ENCODE measurements around the gene KRTAP5-7.
"Not testable (repeated sequence)": the region's sequence is repeated elsewhere in the genome, so short reads cannot be mapped to it uniquely, and the experiment has no call there.

Gene KRTAP5-7

GRCh38 chr11:71532036-71532610 lies 5.1 kb downstream of the KRTAP5-7 start:
- DNase-seq (ENCODE audit: low read depth) = no peak

GRCh38 chr11:71534711-71535608 lies 7.9 kb downstream of the KRTAP5-7 start:
- DNase-seq (ENCODE audit: low read depth) = not testable (repeated sequence)

GRCh38 chr11:71535825-71536224 lies 8.8 kb downstream of the KRTAP5-7 start:
- no peak for DNase-seq (ENCODE audit: low read depth)

- DNase-seq (ENCODE audit: low read depth) = no peak
Measured at GRCh38 chr11:71537537-71537936, 10.5 kb downstream of the KRTAP5-7 start.

- DNase-seq (ENCODE audit: low read depth) = not testable (repeated sequence)
Measured at GRCh38 chr11:71537977-71538665, 11.1 kb downstream of the KRTAP5-7 start, which contains the start of gene KRTAP5-8. Gene KRTAP5-8 (plus strand): TSS chr11:71538025. CDS start chr11:71538056, 31 bp downstream.

- DNase-seq (ENCODE audit: low read depth) = no peak
Measured at GRCh38 chr11:71538666-71538990, 11.6 kb downstream of the KRTAP5-7 start.

- DNase-seq (ENCODE audit: low read depth) = no peak
Measured at GRCh38 chr11:71539017-71539416, 11.9 kb downstream of the KRTAP5-7 start.

GRCh38 chr11:71539971-71540370 lies 12.9 kb downstream of the KRTAP5-7 start:
- DNase-seq (ENCODE audit: low read depth) = not testable (repeated sequence)

GRCh38 chr11:71540521-71541304 lies 13.6 kb downstream of the KRTAP5-7 start:
- not testable (repeated sequence) for DNase-seq (ENCODE audit: low read depth)

- no peak for DNase-seq (ENCODE audit: low read depth)
Measured at GRCh38 chr11:71542382-71542781, 15.3 kb downstream of the KRTAP5-7 start.

GRCh38 chr11:71542879-71543777 lies 16.1 kb downstream of the KRTAP5-7 start:
- no peak for DNase-seq (ENCODE audit: low read depth)

GRCh38 chr11:71543866-71544265 lies 16.8 kb downstream of the KRTAP5-7 start:
- no peak for DNase-seq (ENCODE audit: low read depth)

- no peak for DNase-seq (ENCODE audit: low read depth)
Measured at GRCh38 chr11:71544525-71545214, 17.6 kb downstream of the KRTAP5-7 start.

- no peak for DNase-seq (ENCODE audit: low read depth)
Measured at GRCh38 chr11:71545405-71545966, 18.4 kb downstream of the KRTAP5-7 start.

GRCh38 chr11:71548120-71548519 lies 21.1 kb downstream of the KRTAP5-7 start, which contains the start of gene KRTAP5-9:
Gene KRTAP5-9 (plus strand): TSS chr11:71548420. CDS start chr11:71548658, 238 bp downstream.
- no peak for DNase-seq (ENCODE audit: low read depth)

GRCh38 chr11:71548716-71549151 lies 21.7 kb downstream of the KRTAP5-7 start:
- DNase-seq (ENCODE audit: low read depth) = no peak

GRCh38 chr11:71551711-71552110 lies 24.6 kb downstream of the KRTAP5-7 start:
- no peak for DNase-seq (ENCODE audit: low read depth)

GRCh38 chr11:71554996-71555395 lies 27.9 kb downstream of the KRTAP5-7 start:
- DNase-seq (ENCODE audit: low read depth) = no peak

- no peak for DNase-seq (ENCODE audit: low read depth)
Measured at GRCh38 chr11:71555508-71555907, 28.4 kb downstream of the KRTAP5-7 start.

GRCh38 chr11:71556018-71556417 lies 29.0 kb downstream of the KRTAP5-7 start:
- DNase-seq (ENCODE audit: low read depth) = no peak

All from HS-5 (cell line).